Heart left ventricle (tissue), 16 donors: ENCODE data around the gene SLC22A7. TPM values are rescaled to one million over a fixed set of nuclear protein-coding genes. Genes with fewer than 3 reads are reported as not detected.

ENCODE experiments used
- ATAC-seq, 4 donors: fragments of 200-7000 bp; cut with Tn5 transposase; one replicate each; pipeline ENCODE4 v1.9.1; 2020 to 2022; ENCODE audit warnings: moderate library complexity in 4 of 4, mild to moderate bottlenecking in 3 of 4, moderate number of reproducible peaks in 1 of 4
- DNase-seq, 5 donors: peaks; one replicate each; pipeline ENCODE4 v3.0.0-alpha.2; 2020
- H3K27ac ChIP-seq, 12 donors: fragments of 200-600 bp; sonication (generic) in 4 of 12; one replicate each; pipeline versions ENCODE4 v1.5.0 to v1.8.0; 2016 to 2022; ENCODE audit warnings: mild to moderate bottlenecking in 2 of 12
- H3K27me3 ChIP-seq, 9 donors: fragments of 200-600 bp; sonication (generic) in 2 of 9; one replicate each; pipeline versions ENCODE4 v1.5.1 to v1.8.0; 2016 to 2022; ENCODE audit warnings: mild to moderate bottlenecking in 3 of 9
- H3K36me3 ChIP-seq, 9 donors: fragments of 200-600 bp; sonication (generic) in 2 of 9; one replicate each; pipeline versions ENCODE4 v1.5.0 to v1.8.0; 2018 to 2022; ENCODE audit warnings: mild to moderate bottlenecking in 2 of 9
- H3K4me1 ChIP-seq, 12 donors: fragments of 200-600 bp; sonication (generic) in 4 of 12; one replicate each; pipeline versions ENCODE4 v1.5.0 to v1.8.0; 2016 to 2022; ENCODE audit warnings: mild to moderate bottlenecking in 3 of 12
- H3K4me3 ChIP-seq, 12 donors: fragments of 200-600 bp; sonication (generic) in 4 of 12; one replicate each; pipeline versions ENCODE4 v1.5.0 to v1.8.0; 2017 to 2022; ENCODE audit warnings: mild to moderate bottlenecking in 9 of 12, moderate library complexity in 4 of 12
- H3K9me3 ChIP-seq, 12 donors: fragments of 200-600 bp; sonication (generic) in 4 of 12; one replicate each; pipeline versions ENCODE4 v1.5.0 to v1.8.0; 2016 to 2022; ENCODE audit warnings: mild to moderate bottlenecking in 1 of 12
- POLR2A ChIP-seq, 2 donors: fragments of 450-650 bp; IDR thresholded peaks; one replicate each; pipeline ENCODE4 v1.6.1; 2017; ENCODE audit warnings: antibody characterized with exemption in 2 of 2, mild to moderate bottlenecking in 2 of 2, moderate library complexity in 2 of 2
- WGBS, 4 donors: extraction: QIAGEN DNeasy Blood & Tissue Kit in 2 of 4; methylation state at CpG; one replicate each; pipeline versions ENCODE4 v1.1.5 to v1.1.7; 2013 to 2018; 5-methylcytosine and 5-hydroxymethylcytosine counted together
- intact Hi-C, 10 donors: fragments of 100-400 bp; cut with DNase I; formaldehyde crosslinking; loops; one replicate each; pipeline versions ENCODE4 v1.11.1 to v1.14.2; 2022
- polyA plus RNA-seq, 2 donors: library from polyadenylated mRNA; stranded (reverse); fragments of 200-250 nt; gene quantifications; one replicate each; pipeline ENCODE4 v1.2.3, GENCODE V29; 2013
- total RNA-seq, 9 donors: library from RNA; depleted of rRNA in 2 of 9; stranded (reverse); fragments of >200 nt in 2 of 9; fragmentation: NEBNext Ultra II Directional in 3 of 9; extraction: Animal tissue kit (Norgen Biotek cat#: 25700) in 3 of 9; gene quantifications; one replicate each; pipeline versions ENCODE4 v1.1.0 to v1.2.4, GENCODE V29; 2016 to 2023
- TF ChIP-seq, protein P1 (sequence below), 12 donors: fragments of 200-600 bp; sonication (generic) in 4 of 12; IDR thresholded peaks; one replicate each; pipeline versions ENCODE4 v1.5.0 to v1.8.0; 2018 to 2022; ENCODE audit warnings: antibody characterized with exemption in 12 of 12, mild to moderate bottlenecking in 5 of 12
- donor health status: ischemic (EF 13 %, LVEDD 7.1; RV severe dilation, severe dysfunction).
- donor health status: healthy with polysubstance abuse.
- donor health status: DM: no; HTN: yes; CAD: no.
- donor health status: DM: no; HTN: no; CAD: no.
- donor health status: ischemic (EF 25% LVEDD 6.9; RV normal size, moderate dysfunction).
- donor health status: ischemic (EF 25% LVEDD 5.7; RV mildly dilated, moderate dysfunction).
- donor health status: healthy.
- donor health status: DM: yes; HTN: yes; CAD: no.
- donor health status: ischemic (EF 35%, LVEDD 5.7; RV mildly dilated, moderate dysfunction).
- donor health status: nonischemic (EF 11% LVEDD 7.7; RV severe dilation, severe dysfunction).
- donor health status: DM: yes; HTN: yes; CAD: no.
- donor health status: PGD.
- donor health status: ischemic (EF 29% LVEDD 5.4; RV normal size, mild dysfunction).
- donor health status: nonischemic (EF 23%, LVEDD 6.1; RV moderate dilation, normal function).

SLC22A7 gene
- total and polyA plus RNA-seq, 11 donors = 0.12 to 0.32 (median 0.16) TPM; not detected in 6

- TF ChIP-seq, protein P1, sequence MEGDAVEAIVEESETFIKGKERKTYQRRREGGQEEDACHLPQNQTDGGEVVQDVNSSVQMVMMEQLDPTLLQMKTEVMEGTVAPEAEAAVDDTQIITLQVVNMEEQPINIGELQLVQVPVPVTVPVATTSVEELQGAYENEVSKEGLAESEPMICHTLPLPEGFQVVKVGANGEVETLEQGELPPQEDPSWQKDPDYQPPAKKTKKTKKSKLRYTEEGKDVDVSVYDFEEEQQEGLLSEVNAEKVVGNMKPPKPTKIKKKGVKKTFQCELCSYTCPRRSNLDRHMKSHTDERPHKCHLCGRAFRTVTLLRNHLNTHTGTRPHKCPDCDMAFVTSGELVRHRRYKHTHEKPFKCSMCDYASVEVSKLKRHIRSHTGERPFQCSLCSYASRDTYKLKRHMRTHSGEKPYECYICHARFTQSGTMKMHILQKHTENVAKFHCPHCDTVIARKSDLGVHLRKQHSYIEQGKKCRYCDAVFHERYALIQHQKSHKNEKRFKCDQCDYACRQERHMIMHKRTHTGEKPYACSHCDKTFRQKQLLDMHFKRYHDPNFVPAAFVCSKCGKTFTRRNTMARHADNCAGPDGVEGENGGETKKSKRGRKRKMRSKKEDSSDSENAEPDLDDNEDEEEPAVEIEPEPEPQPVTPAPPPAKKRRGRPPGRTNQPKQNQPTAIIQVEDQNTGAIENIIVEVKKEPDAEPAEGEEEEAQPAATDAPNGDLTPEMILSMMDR (IDR thresholded peaks at IDR 0.05) = no peak
- intact Hi-C loops = no loop called here
- no peak for DNase-seq
- peaks cover 0 to 14% (median 0%) of the 10 kb centered on the region in 9 donors for H3K27me3 ChIP-seq
- no peaks in the 10 kb centered on the region for H3K9me3 ChIP-seq
- H3K4me3 ChIP-seq = no peak overlapping the region
- peaks cover 0 to 15% (median 3%) of the 10 kb centered on the region in 12 donors for H3K4me1 ChIP-seq
- no peak for ATAC-seq
- no peaks in the 10 kb centered on the region for H3K36me3 ChIP-seq
- H3K27ac ChIP-seq = no peak overlapping the region
- WGBS, 4 donors = 92 to 100% (median 94%) methylated on average over 3 of the region's 3 CpGs
Observed at GRCh38 chr6:43295456-43295855, 2.6 kb upstream of the SLC22A7 start.

- Histone ChIP-seq H3K4me3 (no peak overlapping the region), H3K27me3 (peaks cover 0 to 14% (median 0%) of the 10 kb centered on the region in 9 donors), H3K27ac (peak overlapping the region in 2 of 12 donors; percentile 11 to 55), H3K9me3 (no peaks in the 10 kb centered on the region), H3K36me3 (no peaks in the 10 kb centered on the region), H3K4me1 (peaks cover 0 to 15% (median 3%) of the 10 kb centered on the region in 12 donors)
- DNase-seq = no peak
- TF ChIP-seq POLR2A (IDR thresholded peaks at IDR 0.05) = no peak
- TF ChIP-seq, protein P1 (IDR thresholded peaks at IDR 0.05) = no peak
- intact Hi-C loops = no loop called here
- ATAC-seq = no peak
- WGBS, 4 donors = 83 to 85% (median 84%) methylated on average over 5 of the region's 5 CpGs
Observed at GRCh38 chr6:43296780-43297497, 1.1 kb upstream of the SLC22A7 start.

DNA sequence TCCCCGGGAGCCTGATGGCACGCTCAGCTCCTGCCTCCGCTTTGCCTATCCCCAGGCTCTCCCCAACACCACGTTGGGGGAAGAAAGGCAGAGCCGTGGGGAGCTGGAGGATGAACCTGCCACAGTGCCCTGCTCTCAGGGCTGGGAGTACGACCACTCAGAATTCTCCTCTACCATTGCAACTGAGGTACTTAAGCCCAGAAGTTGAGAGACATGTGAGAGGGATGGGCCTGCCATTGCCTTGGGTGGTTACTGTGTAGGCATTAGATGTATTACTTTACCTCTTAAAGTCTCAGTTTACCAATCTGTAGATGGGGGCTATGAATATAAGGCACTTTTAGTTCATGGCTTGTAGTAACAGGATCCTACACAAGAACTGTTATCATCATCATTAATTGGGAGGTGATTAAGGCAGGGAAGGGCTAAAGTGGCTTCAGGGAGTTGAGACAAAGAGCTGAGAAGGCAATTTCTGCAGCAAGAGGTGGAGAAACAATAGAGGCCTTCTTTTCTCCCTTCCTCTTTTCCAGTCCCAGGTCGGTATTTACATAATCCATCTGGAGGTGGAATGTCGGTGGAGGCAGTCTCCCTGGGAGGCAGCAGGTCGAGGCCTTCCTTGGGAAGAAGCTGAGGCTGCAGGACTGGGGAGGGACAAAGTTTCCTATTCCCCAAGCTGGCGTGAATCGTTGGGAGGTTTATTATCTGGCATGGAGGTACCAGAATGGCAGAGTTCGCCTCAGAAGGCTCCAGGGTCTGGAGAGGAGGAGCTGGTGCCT is 691 bp downstream of the SLC22A7 start:
- ATAC-seq (no peak), DNase-seq (no peak)
- Histone ChIP-seq H3K36me3 (no peaks in the 10 kb centered on the region), H3K27me3 (peaks cover 0 to 14% (median 0%) of the 10 kb centered on the region in 9 donors), H3K9me3 (no peaks in the 10 kb centered on the region), H3K4me1 (peaks cover 0 to 15% (median 3%) of the 10 kb centered on the region in 12 donors), H3K4me3 (no peak overlapping the region), H3K27ac (no peak overlapping the region)
- WGBS, 4 donors = 75 to 84% (median 80%) methylated on average over 12 of the region's 12 CpGs
- intact Hi-C loops = no loop called here
- no peak for TF ChIP-seq POLR2A (IDR thresholded peaks at IDR 0.05)
- TF ChIP-seq, protein P1 (IDR thresholded peaks at IDR 0.05) = no peak
